ENCODE data around the gene SNRNP27.

- TF ChIP-seq POLR2A (IDR thresholded peaks at IDR 0.05) (no peak), CTCF (IDR thresholded peaks at IDR 0.05) (no peak)
Observed at GRCh38 chr2:69954084-69954483, 60.3 kb downstream of the SNRNP27 start.
